Karpas-422 (cell line): ENCODE results near the gene DLGAP1. TPM values are rescaled to one million over a fixed set of nuclear protein-coding genes. Genes with fewer than 3 reads are reported as not detected.

Experiments
- DNase-seq: peaks from one replicate; pipeline ENCODE4 v3.0.0-alpha.2; 2015
- H2AFZ ChIP-seq: fragments of 200-600 bp; sonication (generic); 2 replicates; pipeline ENCODE4 v1.6.1; 2014; ENCODE audit warnings: antibody characterized with exemption, low read length, mixed read lengths
- H3K27ac ChIP-seq: fragments of 200-600 bp; sonication (generic); 2 replicates; pipeline ENCODE4 v1.5.1; 2014; ENCODE audit warnings: mild to moderate bottlenecking, low read length, moderate library complexity
- H3K27me3 ChIP-seq: fragments of 200-600 bp; sonication (generic); 2 replicates; pipeline ENCODE4 v1.6.1; 2014; ENCODE audit warnings: low read length, mixed read lengths
- H3K36me3 ChIP-seq: fragments of 200-600 bp; sonication (generic); 2 replicates; pipeline ENCODE4 v1.6.1; 2014; ENCODE audit warnings: low read length, mixed read lengths; ENCODE audit not compliant: insufficient read depth
- H3K4me1 ChIP-seq: fragments of 200-600 bp; sonication (generic); 2 replicates; pipeline ENCODE4 v1.6.1; 2014; ENCODE audit warnings: mild to moderate bottlenecking, low read length, mixed read lengths
- H3K4me2 ChIP-seq: fragments of 200-600 bp; sonication (generic); 2 replicates; pipeline ENCODE4 v1.6.1; 2014; ENCODE audit warnings: low read length, low read depth, mild to moderate bottlenecking; ENCODE audit not compliant: poor library complexity, severe bottlenecking
- H3K4me3 ChIP-seq: fragments of 200-600 bp; sonication (generic); 2 replicates; pipeline ENCODE4 v1.5.1; 2014; ENCODE audit warnings: mild to moderate bottlenecking, antibody characterized with exemption, low read length, mixed read lengths
- H3K79me2 ChIP-seq: fragments of 200-600 bp; sonication (generic); 2 replicates; pipeline ENCODE4 v1.6.1; 2014; ENCODE audit warnings: mild to moderate bottlenecking, low read length, mixed read lengths
- H3K9ac ChIP-seq: fragments of 200-600 bp; sonication (generic); 2 replicates; pipeline ENCODE4 v1.6.0; 2014; ENCODE audit warnings: low read length
- H3K9me2 ChIP-seq: fragments of 200-600 bp; sonication (generic), shearing (Covaris generic); replicated peaks from 2 replicates; pipeline ENCODE4 v1.6.0; 2014; ENCODE audit warnings: mild to moderate bottlenecking, low read length, moderate library complexity; ENCODE audit not compliant: insufficient read depth
- H3K9me3 ChIP-seq: fragments of 300-700, 200-600 bp; sonication (generic); 2 replicates; pipeline ENCODE4 v1.6.1; 2014; ENCODE audit warnings: low read length, mixed read lengths
- H4K20me1 ChIP-seq: fragments of 200-600 bp; sonication (generic); 2 replicates; pipeline ENCODE4 v1.6.1; 2014; ENCODE audit warnings: mild to moderate bottlenecking, antibody characterized with exemption, low read length, low read depth; ENCODE audit not compliant: insufficient read depth
- total RNA-seq: library from RNA; depleted of rRNA; stranded (reverse); fragments of >200 nt; shearing (Covaris generic); gene quantifications from 2 replicates; pipeline ENCODE4 v1.2.3, GENCODE V29; 2014; ENCODE audit warnings: low replicate concordance

DLGAP1 gene
- total RNA-seq, 1 experiment from 2014 or later, result 8.8 TPM

GRCh38 chr18:4146797-4147196 lies 308.3 kb downstream of the DLGAP1 start:
- no peaks in the 10 kb centered on the region for H3K27me3 ChIP-seq
- H2AFZ ChIP-seq, result no peak overlapping the region
- no peaks in the 10 kb centered on the region for H3K9me3 ChIP-seq
- no peaks in the 10 kb centered on the region for H3K4me1 ChIP-seq
- no peak overlapping the region for H3K4me2 ChIP-seq
- no peak overlapping the region for H3K4me3 ChIP-seq
- H3K9ac ChIP-seq, result no peak overlapping the region
- H3K27ac ChIP-seq, result no peak overlapping the region
- DNase-seq, result no peak
- no peaks in the 10 kb centered on the region for H4K20me1 ChIP-seq
- H3K36me3 ChIP-seq, result no peaks in the 10 kb centered on the region
- no peaks in the 10 kb centered on the region for H3K9me2 ChIP-seq
- H3K79me2 ChIP-seq, result no peaks in the 10 kb centered on the region

- H3K4me2 ChIP-seq, result no peak overlapping the region
- no peaks in the 10 kb centered on the region for H3K4me1 ChIP-seq
- H3K9ac ChIP-seq, result no peak overlapping the region
- no peak overlapping the region for H2AFZ ChIP-seq
- no peaks in the 10 kb centered on the region for H4K20me1 ChIP-seq
- no peaks in the 10 kb centered on the region for H3K36me3 ChIP-seq
- no peaks in the 10 kb centered on the region for H3K9me2 ChIP-seq
- DNase-seq, result no peak
- no peaks in the 10 kb centered on the region for H3K9me3 ChIP-seq
- H3K27me3 ChIP-seq, result no peaks in the 10 kb centered on the region
- H3K79me2 ChIP-seq, result no peaks in the 10 kb centered on the region
- no peak overlapping the region for H3K4me3 ChIP-seq
- no peak overlapping the region for H3K27ac ChIP-seq
Observed at GRCh38 chr18:4144201-4144600, 310.9 kb downstream of the DLGAP1 start.

DNA sequence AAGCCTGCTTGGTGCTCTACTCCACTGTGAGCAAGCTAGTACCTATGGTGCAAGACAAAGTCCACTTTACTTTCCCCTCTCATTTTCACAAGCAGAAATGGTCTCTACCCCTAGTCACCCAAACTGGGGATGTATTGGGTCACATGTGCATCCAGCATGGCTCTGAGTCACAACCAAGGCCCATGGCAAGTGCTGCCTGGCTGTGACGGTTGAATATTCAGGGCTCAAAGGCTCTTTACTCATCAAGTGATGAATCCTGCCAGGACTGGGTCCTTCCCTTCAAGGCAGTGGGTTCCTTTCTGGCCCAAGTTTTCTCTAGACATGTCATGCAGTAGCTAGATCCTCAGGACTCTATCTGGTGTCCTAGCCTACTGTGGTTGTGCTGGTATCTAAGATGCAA lies 311.5 kb downstream of the DLGAP1 start:
- no peak overlapping the region for H3K27ac ChIP-seq
- no peak overlapping the region for H3K4me2 ChIP-seq
- H3K4me3 ChIP-seq, result no peak overlapping the region
- no peak for DNase-seq
- no peaks in the 10 kb centered on the region for H3K27me3 ChIP-seq
- H3K9me3 ChIP-seq, result no peaks in the 10 kb centered on the region
- no peaks in the 10 kb centered on the region for H3K36me3 ChIP-seq
- H4K20me1 ChIP-seq, result no peaks in the 10 kb centered on the region
- H3K9ac ChIP-seq, result no peak overlapping the region
- H3K4me1 ChIP-seq, result no peaks in the 10 kb centered on the region
- H2AFZ ChIP-seq, result no peak overlapping the region
- H3K9me2 ChIP-seq, result no peaks in the 10 kb centered on the region
- no peaks in the 10 kb centered on the region for H3K79me2 ChIP-seq

DNA sequence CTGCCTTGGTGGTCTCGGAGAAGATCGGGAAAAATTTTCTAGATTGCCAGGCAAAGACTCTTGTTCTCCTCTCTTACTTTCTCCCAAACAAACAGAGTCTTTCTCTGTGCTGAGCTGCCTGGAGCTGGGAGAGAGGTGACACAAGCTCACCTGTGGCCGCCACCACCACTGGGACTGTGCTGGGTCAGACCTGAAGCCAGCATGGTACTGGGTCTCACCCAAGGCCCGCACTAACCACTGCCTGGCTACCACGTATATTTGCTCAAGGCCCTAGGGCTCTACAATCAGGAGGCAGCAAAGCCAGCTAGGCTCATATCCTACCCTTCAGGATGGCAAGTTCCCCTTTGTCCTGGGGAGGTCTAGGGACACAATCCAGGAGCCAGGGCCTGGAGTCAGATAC lies 312.2 kb downstream of the DLGAP1 start:
- Histone ChIP-seq H3K36me3 (no peaks in the 10 kb centered on the region), H3K9ac (no peak overlapping the region), H3K79me2 (no peaks in the 10 kb centered on the region), H3K4me3 (no peak overlapping the region), H4K20me1 (no peaks in the 10 kb centered on the region), H3K27me3 (no peaks in the 10 kb centered on the region), H3K4me1 (no peaks in the 10 kb centered on the region), H3K9me2 (no peaks in the 10 kb centered on the region), H3K9me3 (no peaks in the 10 kb centered on the region), H3K4me2 (no peak overlapping the region), H2AFZ (no peak overlapping the region), H3K27ac (no peak overlapping the region)
- no peak for DNase-seq

- H3K9ac ChIP-seq, result no peak overlapping the region
- H2AFZ ChIP-seq, result no peak overlapping the region
- no peaks in the 10 kb centered on the region for H3K79me2 ChIP-seq
- H3K9me2 ChIP-seq, result no peaks in the 10 kb centered on the region
- no peak for DNase-seq
- no peak overlapping the region for H3K4me3 ChIP-seq
- no peak overlapping the region for H3K27ac ChIP-seq
- no peaks in the 10 kb centered on the region for H3K4me1 ChIP-seq
- H3K4me2 ChIP-seq, result no peak overlapping the region
- H4K20me1 ChIP-seq, result no peaks in the 10 kb centered on the region
- no peaks in the 10 kb centered on the region for H3K27me3 ChIP-seq
- H3K36me3 ChIP-seq, result no peaks in the 10 kb centered on the region
- H3K9me3 ChIP-seq, result no peaks in the 10 kb centered on the region
Observed at GRCh38 chr18:4134700-4135099, 320.4 kb downstream of the DLGAP1 start.

GRCh38 chr18:4130734-4131719 lies 324.1 kb downstream of the DLGAP1 start:
- Histone ChIP-seq H3K36me3 (no peaks in the 10 kb centered on the region), H3K27ac (no peak overlapping the region), H3K9me2 (no peaks in the 10 kb centered on the region), H3K27me3 (no peaks in the 10 kb centered on the region), H3K4me3 (no peak overlapping the region), H3K4me1 (peaks cover 5% of the 10 kb centered on the region; the same call in 1 of the 2 replicates), H3K79me2 (no peaks in the 10 kb centered on the region), H2AFZ (no peak overlapping the region), H3K4me2 (no peak overlapping the region), H3K9ac (no peak overlapping the region), H3K9me3 (no peaks in the 10 kb centered on the region), H4K20me1 (no peaks in the 10 kb centered on the region)
- DNase-seq, result no peak

DNA sequence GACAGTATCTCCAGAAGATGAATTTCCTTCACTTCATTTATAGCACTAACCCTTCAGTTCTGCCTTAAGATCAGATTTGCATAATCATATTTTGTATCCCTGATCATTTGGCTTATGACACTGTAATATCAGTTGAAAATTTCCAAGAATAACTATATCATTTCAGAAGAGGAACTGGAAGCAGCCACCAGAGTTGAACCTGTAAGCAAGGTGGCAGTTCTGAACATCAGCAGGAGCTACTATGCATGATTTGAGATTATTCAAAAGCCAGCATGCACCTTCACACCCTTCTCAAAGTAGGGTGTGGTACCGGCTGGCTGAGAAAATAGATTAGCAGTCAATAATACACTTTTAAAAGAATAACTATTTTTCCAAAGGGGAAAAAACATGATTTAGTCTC lies 328.2 kb downstream of the DLGAP1 start:
- no peak for DNase-seq
- H3K9me2 ChIP-seq, result no peaks in the 10 kb centered on the region
- H3K27me3 ChIP-seq, result no peaks in the 10 kb centered on the region
- H3K36me3 ChIP-seq, result no peaks in the 10 kb centered on the region
- H3K79me2 ChIP-seq, result no peaks in the 10 kb centered on the region
- H3K27ac ChIP-seq, result no peak overlapping the region
- H4K20me1 ChIP-seq, result no peaks in the 10 kb centered on the region
- no peaks in the 10 kb centered on the region for H3K9me3 ChIP-seq
- no peak overlapping the region for H3K4me2 ChIP-seq
- H3K4me3 ChIP-seq, result no peak overlapping the region
- peaks cover 5% of the 10 kb centered on the region; the same call in 1 of the 2 replicates for H3K4me1 ChIP-seq
- no peak overlapping the region for H3K9ac ChIP-seq
- no peak overlapping the region for H2AFZ ChIP-seq

DNA sequence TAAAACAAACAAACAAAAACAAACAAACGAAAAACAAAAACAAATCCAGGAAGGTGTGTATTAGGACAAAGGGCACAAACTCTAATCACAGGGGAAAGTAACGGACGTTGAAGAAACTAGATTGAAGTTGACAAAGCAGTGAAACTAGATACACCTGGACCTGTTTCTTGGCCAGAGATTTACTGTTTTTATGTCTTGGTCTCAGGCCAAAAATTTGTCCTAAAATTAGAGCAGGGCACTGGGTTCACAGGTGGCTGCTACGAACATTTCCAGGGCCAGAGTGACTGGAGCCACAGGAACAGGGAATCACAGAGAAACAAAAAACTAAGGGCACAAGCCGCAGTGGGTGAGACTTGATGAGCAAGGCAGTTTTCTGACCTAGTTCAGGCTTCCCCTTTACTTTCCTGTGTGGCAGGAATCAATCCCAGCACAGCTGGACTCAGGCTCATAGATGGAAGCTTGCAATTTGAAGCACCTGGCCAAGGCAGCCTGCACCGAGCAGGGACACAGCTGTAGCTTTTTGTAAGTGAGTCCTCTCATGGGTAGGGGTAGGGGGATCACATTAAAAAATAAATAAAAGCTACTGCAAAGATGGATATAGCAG lies 329.4 kb downstream of the DLGAP1 start:
- Histone ChIP-seq H3K9me3 (no peaks in the 10 kb centered on the region), H3K9me2 (no peaks in the 10 kb centered on the region)
- DNase-seq, result no peak

More for the DNA sequence above, 329.4 kb downstream of the DLGAP1 start:
- Histone ChIP-seq H3K79me2 (no peaks in the 10 kb centered on the region), H3K27me3 (no peaks in the 10 kb centered on the region), H3K4me2 (no peak overlapping the region), H3K27ac (no peak overlapping the region), H2AFZ (no peak overlapping the region), H4K20me1 (no peaks in the 10 kb centered on the region), H3K4me1 (peaks cover 5% of the 10 kb centered on the region; the same call in 1 of the 2 replicates), H3K4me3 (no peak overlapping the region), H3K36me3 (no peaks in the 10 kb centered on the region), H3K9ac (no peak overlapping the region)
